Measurements from ENCODE around the gene DCHS1. TPM values are rescaled to one million over a fixed set of nuclear protein-coding genes. Genes with fewer than 3 reads are reported as not detected.

DCHS1 gene
- total RNA-seq, 1 experiment from 2014 or later, result 14.2 TPM

DNA sequence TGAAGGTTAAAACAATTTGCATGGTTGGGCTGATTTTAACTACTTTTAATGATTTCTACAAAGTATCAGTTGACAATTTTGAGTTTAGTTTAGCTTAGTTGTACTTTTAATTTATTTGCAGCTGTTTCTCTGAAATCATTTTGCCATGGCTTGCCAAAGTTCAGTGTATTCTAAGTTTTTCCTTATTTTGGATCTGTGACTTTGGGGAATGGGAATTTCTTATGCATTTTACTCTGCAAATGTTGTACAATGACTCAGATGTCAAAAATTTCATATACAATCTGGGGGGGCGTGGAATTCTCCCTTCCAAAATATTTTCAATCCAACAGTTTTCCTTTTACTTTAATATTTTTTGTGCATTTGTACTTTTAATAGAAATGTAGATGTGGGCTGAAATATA is 8.9 kb upstream of the DCHS1 start (continued):
- no peak for TF ChIP-seq ESRRA (CRISPR knock-in tag; IDR thresholded peaks at IDR 0.05; ENCODE audit: borderline replicate concordance)
- no peak for TF ChIP-seq SOX15 (CRISPR knock-in tag; IDR thresholded peaks at IDR 0.05)
- TF ChIP-seq, protein P1, sequence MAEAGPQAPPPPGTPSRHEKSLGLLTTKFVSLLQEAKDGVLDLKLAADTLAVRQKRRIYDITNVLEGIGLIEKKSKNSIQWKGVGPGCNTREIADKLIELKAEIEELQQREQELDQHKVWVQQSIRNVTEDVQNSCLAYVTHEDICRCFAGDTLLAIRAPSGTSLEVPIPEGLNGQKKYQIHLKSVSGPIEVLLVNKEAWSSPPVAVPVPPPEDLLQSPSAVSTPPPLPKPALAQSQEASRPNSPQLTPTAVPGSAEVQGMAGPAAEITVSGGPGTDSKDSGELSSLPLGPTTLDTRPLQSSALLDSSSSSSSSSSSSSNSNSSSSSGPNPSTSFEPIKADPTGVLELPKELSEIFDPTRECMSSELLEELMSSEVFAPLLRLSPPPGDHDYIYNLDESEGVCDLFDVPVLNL (CRISPR knock-in tag; IDR thresholded peaks at IDR 0.05; ENCODE audit: borderline replicate concordance, low read depth), result no peak
- no peak for TF ChIP-seq ETV6 (CRISPR knock-in tag; IDR thresholded peaks at IDR 0.05)
- TF ChIP-seq RORB (CRISPR knock-in tag; IDR thresholded peaks at IDR 0.05), result no peak
- TF ChIP-seq, protein P2, sequence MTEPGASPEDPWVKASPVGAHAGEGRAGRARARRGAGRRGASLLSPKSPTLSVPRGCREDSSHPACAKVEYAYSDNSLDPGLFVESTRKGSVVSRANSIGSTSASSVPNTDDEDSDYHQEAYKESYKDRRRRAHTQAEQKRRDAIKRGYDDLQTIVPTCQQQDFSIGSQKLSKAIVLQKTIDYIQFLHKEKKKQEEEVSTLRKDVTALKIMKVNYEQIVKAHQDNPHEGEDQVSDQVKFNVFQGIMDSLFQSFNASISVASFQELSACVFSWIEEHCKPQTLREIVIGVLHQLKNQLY (CRISPR knock-in tag; IDR thresholded peaks at IDR 0.05), result no peak
- no peak for TF ChIP-seq ZNF396 (CRISPR knock-in tag; IDR thresholded peaks at IDR 0.05; ENCODE audit: borderline replicate concordance)
- no peak for TF ChIP-seq ZNF121 (CRISPR knock-in tag; IDR thresholded peaks at IDR 0.05)
- no peak for TF ChIP-seq PRRX2 (CRISPR knock-in tag; IDR thresholded peaks at IDR 0.05)
- TF ChIP-seq FOXJ3 (CRISPR knock-in tag; IDR thresholded peaks at IDR 0.05; ENCODE audit: borderline replicate concordance), result no peak
- TF ChIP-seq MYBL2 (CRISPR knock-in tag; IDR thresholded peaks at IDR 0.05), result no peak
- TF ChIP-seq ZNF232 (CRISPR knock-in tag; IDR thresholded peaks at IDR 0.05), result no peak
- TF ChIP-seq, protein P3, sequence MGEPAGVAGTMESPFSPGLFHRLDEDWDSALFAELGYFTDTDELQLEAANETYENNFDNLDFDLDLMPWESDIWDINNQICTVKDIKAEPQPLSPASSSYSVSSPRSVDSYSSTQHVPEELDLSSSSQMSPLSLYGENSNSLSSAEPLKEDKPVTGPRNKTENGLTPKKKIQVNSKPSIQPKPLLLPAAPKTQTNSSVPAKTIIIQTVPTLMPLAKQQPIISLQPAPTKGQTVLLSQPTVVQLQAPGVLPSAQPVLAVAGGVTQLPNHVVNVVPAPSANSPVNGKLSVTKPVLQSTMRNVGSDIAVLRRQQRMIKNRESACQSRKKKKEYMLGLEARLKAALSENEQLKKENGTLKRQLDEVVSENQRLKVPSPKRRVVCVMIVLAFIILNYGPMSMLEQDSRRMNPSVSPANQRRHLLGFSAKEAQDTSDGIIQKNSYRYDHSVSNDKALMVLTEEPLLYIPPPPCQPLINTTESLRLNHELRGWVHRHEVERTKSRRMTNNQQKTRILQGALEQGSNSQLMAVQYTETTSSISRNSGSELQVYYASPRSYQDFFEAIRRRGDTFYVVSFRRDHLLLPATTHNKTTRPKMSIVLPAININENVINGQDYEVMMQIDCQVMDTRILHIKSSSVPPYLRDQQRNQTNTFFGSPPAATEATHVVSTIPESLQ (CRISPR knock-in tag; IDR thresholded peaks at IDR 0.05), result no peak
- no peak for TF ChIP-seq SMAD4 (CRISPR knock-in tag; IDR thresholded peaks at IDR 0.05)

DNA sequence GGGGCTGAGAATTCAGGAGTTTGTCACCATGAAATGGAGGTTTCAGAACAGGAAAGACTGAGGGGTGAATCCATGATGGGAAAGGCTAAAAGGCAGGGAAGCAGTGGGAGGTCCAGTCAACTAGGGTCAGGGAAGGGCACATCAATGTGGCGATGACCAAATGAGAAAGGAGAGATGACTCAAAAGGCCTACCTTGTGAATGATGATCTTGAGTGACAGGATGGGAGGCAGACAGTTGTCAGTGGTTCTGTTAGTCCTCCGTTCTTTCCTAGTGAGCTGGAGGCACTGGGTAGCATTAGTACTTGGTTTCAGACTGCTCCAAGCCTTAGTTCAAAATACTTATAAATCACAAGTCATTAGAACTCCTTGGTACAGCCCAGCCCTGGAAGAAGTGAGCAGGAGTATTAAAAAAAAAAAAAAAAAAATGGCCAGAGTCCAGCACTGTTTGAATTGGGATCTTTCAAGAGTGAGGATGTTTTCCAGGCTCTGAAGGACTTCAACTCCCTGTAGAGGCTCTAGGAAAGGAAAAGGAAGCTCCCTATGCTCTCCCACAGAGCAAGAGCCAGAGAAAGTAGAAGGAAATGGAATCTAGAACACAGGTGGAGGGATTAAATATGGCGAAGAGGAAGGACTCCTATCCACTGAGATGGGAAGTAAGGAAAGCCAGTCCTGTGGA is 8.3 kb upstream of the DCHS1 start:
- POLR2A ChIA-PET, result no interaction called here
- Mint-ChIP-seq H3K36me3 (no peaks in the 10 kb centered on the region), H3K4me1 (no peaks in the 10 kb centered on the region), H3K27ac (no peak overlapping the region), H3K9me3 (no peaks in the 10 kb centered on the region), H3K4me3 (no peak overlapping the region), H3K27me3 (ENCODE audit: low read depth) (0 out of 2 replicates have a peak, but pooled peaks cover 2% of the 10 kb centered on the region)
- CTCF ChIA-PET, result no interaction called here
- no peak for ATAC-seq
- no peak for DNase-seq (ENCODE audit: low spot score)
- TF ChIP-seq, protein P4, sequence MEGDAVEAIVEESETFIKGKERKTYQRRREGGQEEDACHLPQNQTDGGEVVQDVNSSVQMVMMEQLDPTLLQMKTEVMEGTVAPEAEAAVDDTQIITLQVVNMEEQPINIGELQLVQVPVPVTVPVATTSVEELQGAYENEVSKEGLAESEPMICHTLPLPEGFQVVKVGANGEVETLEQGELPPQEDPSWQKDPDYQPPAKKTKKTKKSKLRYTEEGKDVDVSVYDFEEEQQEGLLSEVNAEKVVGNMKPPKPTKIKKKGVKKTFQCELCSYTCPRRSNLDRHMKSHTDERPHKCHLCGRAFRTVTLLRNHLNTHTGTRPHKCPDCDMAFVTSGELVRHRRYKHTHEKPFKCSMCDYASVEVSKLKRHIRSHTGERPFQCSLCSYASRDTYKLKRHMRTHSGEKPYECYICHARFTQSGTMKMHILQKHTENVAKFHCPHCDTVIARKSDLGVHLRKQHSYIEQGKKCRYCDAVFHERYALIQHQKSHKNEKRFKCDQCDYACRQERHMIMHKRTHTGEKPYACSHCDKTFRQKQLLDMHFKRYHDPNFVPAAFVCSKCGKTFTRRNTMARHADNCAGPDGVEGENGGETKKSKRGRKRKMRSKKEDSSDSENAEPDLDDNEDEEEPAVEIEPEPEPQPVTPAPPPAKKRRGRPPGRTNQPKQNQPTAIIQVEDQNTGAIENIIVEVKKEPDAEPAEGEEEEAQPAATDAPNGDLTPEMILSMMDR (IDR thresholded peaks at IDR 0.05), result no peak
- TF ChIP-seq SP1 (CRISPR knock-in tag; conservative IDR thresholded peaks at IDR 0.05), result no peak
- TF ChIP-seq, protein P5, sequence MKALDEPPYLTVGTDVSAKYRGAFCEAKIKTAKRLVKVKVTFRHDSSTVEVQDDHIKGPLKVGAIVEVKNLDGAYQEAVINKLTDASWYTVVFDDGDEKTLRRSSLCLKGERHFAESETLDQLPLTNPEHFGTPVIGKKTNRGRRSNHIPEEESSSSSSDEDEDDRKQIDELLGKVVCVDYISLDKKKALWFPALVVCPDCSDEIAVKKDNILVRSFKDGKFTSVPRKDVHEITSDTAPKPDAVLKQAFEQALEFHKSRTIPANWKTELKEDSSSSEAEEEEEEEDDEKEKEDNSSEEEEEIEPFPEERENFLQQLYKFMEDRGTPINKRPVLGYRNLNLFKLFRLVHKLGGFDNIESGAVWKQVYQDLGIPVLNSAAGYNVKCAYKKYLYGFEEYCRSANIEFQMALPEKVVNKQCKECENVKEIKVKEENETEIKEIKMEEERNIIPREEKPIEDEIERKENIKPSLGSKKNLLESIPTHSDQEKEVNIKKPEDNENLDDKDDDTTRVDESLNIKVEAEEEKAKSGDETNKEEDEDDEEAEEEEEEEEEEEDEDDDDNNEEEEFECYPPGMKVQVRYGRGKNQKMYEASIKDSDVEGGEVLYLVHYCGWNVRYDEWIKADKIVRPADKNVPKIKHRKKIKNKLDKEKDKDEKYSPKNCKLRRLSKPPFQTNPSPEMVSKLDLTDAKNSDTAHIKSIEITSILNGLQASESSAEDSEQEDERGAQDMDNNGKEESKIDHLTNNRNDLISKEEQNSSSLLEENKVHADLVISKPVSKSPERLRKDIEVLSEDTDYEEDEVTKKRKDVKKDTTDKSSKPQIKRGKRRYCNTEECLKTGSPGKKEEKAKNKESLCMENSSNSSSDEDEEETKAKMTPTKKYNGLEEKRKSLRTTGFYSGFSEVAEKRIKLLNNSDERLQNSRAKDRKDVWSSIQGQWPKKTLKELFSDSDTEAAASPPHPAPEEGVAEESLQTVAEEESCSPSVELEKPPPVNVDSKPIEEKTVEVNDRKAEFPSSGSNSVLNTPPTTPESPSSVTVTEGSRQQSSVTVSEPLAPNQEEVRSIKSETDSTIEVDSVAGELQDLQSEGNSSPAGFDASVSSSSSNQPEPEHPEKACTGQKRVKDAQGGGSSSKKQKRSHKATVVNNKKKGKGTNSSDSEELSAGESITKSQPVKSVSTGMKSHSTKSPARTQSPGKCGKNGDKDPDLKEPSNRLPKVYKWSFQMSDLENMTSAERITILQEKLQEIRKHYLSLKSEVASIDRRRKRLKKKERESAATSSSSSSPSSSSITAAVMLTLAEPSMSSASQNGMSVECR (CRISPR knock-in tag; IDR thresholded peaks at IDR 0.05; ENCODE audit: borderline replicate concordance), result no peak
- no peak for TF ChIP-seq NR3C1 (CRISPR knock-in tag; conservative IDR thresholded peaks at IDR 0.05; ENCODE audit: low read depth)
